Fibroblast of lung (primary cell): ENCODE data around the gene CLASP1. TPM values are rescaled to one million over a fixed set of nuclear protein-coding genes. Genes with fewer than 3 reads are reported as not detected.

Experiments
- DNase-seq, 2 donors: peaks; one replicate each; pipeline versions ENCODE4 v3.0.0 to v3.0.0-alpha.2; 2010; ENCODE audit warnings: low read depth in 2 of 2
- H2AFZ ChIP-seq: 2 replicates; pipeline ENCODE4 v1.5.1; 2012; ENCODE audit warnings: low read length, control low read depth, inconsistent platforms
- H3K27ac ChIP-seq: 2 replicates; pipeline ENCODE4 v1.5.1; 2011; ENCODE audit warnings: low read length, control low read depth; ENCODE audit not compliant: insufficient read depth
- H3K27me3 ChIP-seq: 2 replicates; pipeline ENCODE4 v1.5.1; 2011; ENCODE audit warnings: mild to moderate bottlenecking, low read length; ENCODE audit not compliant: control insufficient read depth, insufficient read depth
- H3K36me3 ChIP-seq: 2 replicates; pipeline ENCODE4 v1.5.1; 2011; ENCODE audit warnings: low read length; ENCODE audit not compliant: control insufficient read depth, insufficient read depth
- H3K4me1 ChIP-seq: 2 replicates; pipeline ENCODE4 v1.5.1; 2011; ENCODE audit warnings: low read length; ENCODE audit not compliant: control insufficient read depth, insufficient read depth; ENCODE audit errors: extremely low read depth
- H3K4me2 ChIP-seq: 2 replicates; pipeline ENCODE4 v1.5.1; 2011; ENCODE audit warnings: low read length, control low read depth; ENCODE audit not compliant: insufficient read depth; ENCODE audit errors: extremely low read depth
- H3K4me3 ChIP-seq, 4 experiments: fragments of 200-600 bp in 1 of 4; sonication (generic) in 1 of 4; replicated peaks in 1 of 4; 2 replicates each; pipeline ENCODE4 v1.5.1; 2011 to 2016; ENCODE audit warnings: low read length in 4 of 4, low read depth in 3 of 4, mild to moderate bottlenecking in 3 of 4, control low read depth in 2 of 4, inconsistent platforms in 1 of 4, mixed read lengths in 1 of 4; ENCODE audit not compliant: insufficient read depth in 1 of 4; ENCODE audit errors: control extremely low read depth in 1 of 4
- H3K79me2 ChIP-seq: 2 replicates; pipeline ENCODE4 v1.5.1; 2012; ENCODE audit warnings: mild to moderate bottlenecking, low read length, inconsistent platforms; ENCODE audit not compliant: control insufficient read depth, insufficient read depth
- H3K9ac ChIP-seq: 2 replicates; pipeline ENCODE4 v1.5.1; 2011; ENCODE audit warnings: mild to moderate bottlenecking, low read length, control low read depth; ENCODE audit not compliant: insufficient read depth
- H3K9me3 ChIP-seq: 2 replicates; pipeline ENCODE4 v1.5.1; 2012; ENCODE audit warnings: low read depth, low read length; ENCODE audit not compliant: control insufficient read depth, insufficient read depth
- H4K20me1 ChIP-seq: 2 replicates; pipeline ENCODE4 v1.5.1; 2011; ENCODE audit warnings: low read length; ENCODE audit not compliant: control insufficient read depth, insufficient read depth; ENCODE audit errors: extremely low read depth
- EZH2 ChIP-seq: IDR thresholded peaks from 2 replicates; pipeline ENCODE4 v1.5.1; 2012; ENCODE audit warnings: low read length, control low read depth, mild to moderate bottlenecking; ENCODE audit errors: missing control alignments
- polyA plus RNA-seq, 2 donors: library from polyadenylated mRNA; depleted of rRNA in 1 of 2; stranded (reverse) in 1 of 2; unstranded in 1 of 2; fragments of >200 nt; gene quantifications; 2 replicates each; pipeline ENCODE4 v1.2.1, GENCODE V29; 2011 to 2012; ENCODE audit warnings: missing spikeins in 1 of 2
- total RNA-seq: library from RNA; depleted of rRNA; stranded (reverse); fragments of >200 nt; gene quantifications from 2 replicates; pipeline ENCODE4 v1.2.1, GENCODE V29; 2014
- TF ChIP-seq, protein P1 (sequence below), 2 donors: IDR thresholded peaks in 1 of 2; conservative IDR thresholded peaks in 1 of 2; 1 replicate in 1 of 2; 2 replicates in 1 of 2; pipeline ENCODE4 v1.5.1; 2011 to 2012; ENCODE audit warnings: low read length in 2 of 2, control low read depth in 1 of 2, inconsistent platforms in 1 of 2, low read depth in 1 of 2, mild to moderate bottlenecking in 1 of 2

The CLASP1 gene
- total and polyA plus RNA-seq, 2 donors (not counting 1 experiment from before 2014, with no cell fraction given), result 6.0 to 48.4 TPM

- Histone ChIP-seq H3K4me1 (no peaks in the 10 kb centered on the region), H4K20me1 (no peaks in the 10 kb centered on the region), H3K9ac (no peak overlapping the region), H3K79me2 (no peaks in the 10 kb centered on the region), H2AFZ (no peak overlapping the region), H3K4me2 (no peak overlapping the region), H3K4me3 (no peak overlapping the region), H3K9me3 (no peaks in the 10 kb centered on the region), H3K27me3 (no peaks in the 10 kb centered on the region), H3K27ac (no peak overlapping the region), H3K36me3 (peaks cover 12% of the 10 kb centered on the region)
- DNase-seq, result no peak
- no peak for TF ChIP-seq EZH2
- TF ChIP-seq, protein P1, sequence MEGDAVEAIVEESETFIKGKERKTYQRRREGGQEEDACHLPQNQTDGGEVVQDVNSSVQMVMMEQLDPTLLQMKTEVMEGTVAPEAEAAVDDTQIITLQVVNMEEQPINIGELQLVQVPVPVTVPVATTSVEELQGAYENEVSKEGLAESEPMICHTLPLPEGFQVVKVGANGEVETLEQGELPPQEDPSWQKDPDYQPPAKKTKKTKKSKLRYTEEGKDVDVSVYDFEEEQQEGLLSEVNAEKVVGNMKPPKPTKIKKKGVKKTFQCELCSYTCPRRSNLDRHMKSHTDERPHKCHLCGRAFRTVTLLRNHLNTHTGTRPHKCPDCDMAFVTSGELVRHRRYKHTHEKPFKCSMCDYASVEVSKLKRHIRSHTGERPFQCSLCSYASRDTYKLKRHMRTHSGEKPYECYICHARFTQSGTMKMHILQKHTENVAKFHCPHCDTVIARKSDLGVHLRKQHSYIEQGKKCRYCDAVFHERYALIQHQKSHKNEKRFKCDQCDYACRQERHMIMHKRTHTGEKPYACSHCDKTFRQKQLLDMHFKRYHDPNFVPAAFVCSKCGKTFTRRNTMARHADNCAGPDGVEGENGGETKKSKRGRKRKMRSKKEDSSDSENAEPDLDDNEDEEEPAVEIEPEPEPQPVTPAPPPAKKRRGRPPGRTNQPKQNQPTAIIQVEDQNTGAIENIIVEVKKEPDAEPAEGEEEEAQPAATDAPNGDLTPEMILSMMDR (conservative IDR thresholded peaks at IDR 0.05 in 1 of 2, IDR thresholded peaks at IDR 0.05 in 1 of 2; ENCODE audit: low read depth in 1 of 2, low read length in 2 of 2), result no peak
Measured at GRCh38 chr2:121351521-121352318, 297.5 kb downstream of the CLASP1 start.

- Histone ChIP-seq H3K36me3 (peaks cover 12% of the 10 kb centered on the region), H3K27ac (no peak overlapping the region), H3K9ac (no peak overlapping the region), H3K4me2 (no peak overlapping the region), H4K20me1 (no peaks in the 10 kb centered on the region), H3K4me3 (no peak overlapping the region), H3K79me2 (no peaks in the 10 kb centered on the region), H3K27me3 (no peaks in the 10 kb centered on the region), H2AFZ (no peak overlapping the region), H3K4me1 (no peaks in the 10 kb centered on the region), H3K9me3 (no peaks in the 10 kb centered on the region)
- no peak for DNase-seq
- no peak for TF ChIP-seq EZH2
- TF ChIP-seq, protein P1 (conservative IDR thresholded peaks at IDR 0.05 in 1 of 2, IDR thresholded peaks at IDR 0.05 in 1 of 2; ENCODE audit: low read depth in 1 of 2, low read length in 2 of 2), result no peak
Measured at GRCh38 chr2:121350890-121351289, 298.4 kb downstream of the CLASP1 start.

GRCh38 chr2:121350402-121350775 lies 298.9 kb downstream of the CLASP1 start:
- no peak overlapping the region for H3K4me2 ChIP-seq
- H3K4me3 ChIP-seq, result no peak overlapping the region
- H3K27me3 ChIP-seq, result no peaks in the 10 kb centered on the region
- H2AFZ ChIP-seq, result no peak overlapping the region
- H3K9me3 ChIP-seq, result no peaks in the 10 kb centered on the region
- H3K36me3 ChIP-seq, result peaks cover 15% of the 10 kb centered on the region
- no peaks in the 10 kb centered on the region for H4K20me1 ChIP-seq
- no peak for TF ChIP-seq EZH2
- TF ChIP-seq, protein P1 (conservative IDR thresholded peaks at IDR 0.05 in 1 of 2, IDR thresholded peaks at IDR 0.05 in 1 of 2; ENCODE audit: low read depth in 1 of 2, low read length in 2 of 2), result no peak
- no peaks in the 10 kb centered on the region for H3K4me1 ChIP-seq
- DNase-seq, result no peak
- no peak overlapping the region for H3K27ac ChIP-seq
- H3K9ac ChIP-seq, result no peak overlapping the region
- no peaks in the 10 kb centered on the region for H3K79me2 ChIP-seq
